ENCODE measurements around the gene THADA. TPM values are rescaled to one million over a fixed set of nuclear protein-coding genes. Genes with fewer than 3 reads are reported as not detected.

THADA gene
- total RNA-seq, 2 experiments from 2014 or later: 31.2 to 32.3 TPM

DNA sequence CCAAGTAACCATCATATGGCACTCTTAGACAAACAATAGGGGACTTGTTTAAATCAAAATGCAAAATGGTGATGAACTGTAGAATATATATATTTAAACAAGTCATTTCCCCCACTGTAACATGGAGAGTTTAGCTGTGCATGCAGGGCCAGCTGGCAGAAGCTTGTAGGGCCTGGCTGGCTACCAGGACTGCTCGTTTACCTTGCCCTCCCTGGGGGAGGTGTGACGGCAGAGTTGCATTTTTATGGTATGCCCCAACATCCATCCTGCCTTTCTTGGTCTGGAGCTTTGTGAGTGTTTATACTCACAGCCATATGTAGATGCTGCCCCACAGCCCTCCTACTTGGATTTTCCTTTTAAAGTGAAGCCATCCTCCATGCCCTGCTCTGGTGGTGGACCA, 267.7 kb downstream of the THADA start:
- no peak overlapping the region for H3K4me3 ChIP-seq (ENCODE audit: low read depth, low read length, poor library complexity, severe bottlenecking)
- ChIA-PET POLR2A (interaction anchor here (0.9 to 1.0 kb wide), 2 partner anchors 9 to 18 kb away, joined by 3 read pairs; no protein-coding TSS in a partner anchor), CTCF (ENCODE audit: unreplicated experiment) (interaction anchor here (1.2 kb wide), 1 partner anchor 9 kb away, joined by 4 read pairs; no protein-coding TSS in a partner anchor)
- H2AFZ ChIP-seq (ENCODE audit: low read length): no peak overlapping the region
- no peak for DNase-seq (ENCODE audit: low spot score)
- no peaks in the 10 kb centered on the region for H4K20me1 ChIP-seq (ENCODE audit: insufficient read depth, low read length)
- BruUV-seq (replicated peaks): no TSS peak
- no peaks in the 10 kb centered on the region for H3K79me2 ChIP-seq (ENCODE audit: insufficient read depth, low read depth, low read length)
- H3K4me2 ChIP-seq (ENCODE audit: low read length): no peak overlapping the region
- no peaks in the 10 kb centered on the region for H3K9me3 ChIP-seq (ENCODE audit: low read length)
- intact Hi-C loops (cut with micrococcal nuclease; ENCODE audit: unreplicated experiment): no loop called here
- no peaks in the 10 kb centered on the region for H3K4me1 ChIP-seq (ENCODE audit: insufficient read depth, low read length, poor library complexity, severe bottlenecking)
- no peak overlapping the region for H3K27ac ChIP-seq (ENCODE audit: low read depth, low read length, poor library complexity, severe bottlenecking)
- H3K9me2 ChIP-seq (ENCODE audit: insufficient read depth, low read length): no peaks in the 10 kb centered on the region
- H3K36me3 ChIP-seq (ENCODE audit: insufficient read depth, low read length): no peaks in the 10 kb centered on the region
- TF ChIP-seq, protein P1, sequence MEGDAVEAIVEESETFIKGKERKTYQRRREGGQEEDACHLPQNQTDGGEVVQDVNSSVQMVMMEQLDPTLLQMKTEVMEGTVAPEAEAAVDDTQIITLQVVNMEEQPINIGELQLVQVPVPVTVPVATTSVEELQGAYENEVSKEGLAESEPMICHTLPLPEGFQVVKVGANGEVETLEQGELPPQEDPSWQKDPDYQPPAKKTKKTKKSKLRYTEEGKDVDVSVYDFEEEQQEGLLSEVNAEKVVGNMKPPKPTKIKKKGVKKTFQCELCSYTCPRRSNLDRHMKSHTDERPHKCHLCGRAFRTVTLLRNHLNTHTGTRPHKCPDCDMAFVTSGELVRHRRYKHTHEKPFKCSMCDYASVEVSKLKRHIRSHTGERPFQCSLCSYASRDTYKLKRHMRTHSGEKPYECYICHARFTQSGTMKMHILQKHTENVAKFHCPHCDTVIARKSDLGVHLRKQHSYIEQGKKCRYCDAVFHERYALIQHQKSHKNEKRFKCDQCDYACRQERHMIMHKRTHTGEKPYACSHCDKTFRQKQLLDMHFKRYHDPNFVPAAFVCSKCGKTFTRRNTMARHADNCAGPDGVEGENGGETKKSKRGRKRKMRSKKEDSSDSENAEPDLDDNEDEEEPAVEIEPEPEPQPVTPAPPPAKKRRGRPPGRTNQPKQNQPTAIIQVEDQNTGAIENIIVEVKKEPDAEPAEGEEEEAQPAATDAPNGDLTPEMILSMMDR (conservative IDR thresholded peaks at IDR 0.05; ENCODE audit: low read length): no peak
- TF ChIP-seq EZH2phosphoT487 (IDR thresholded peaks at IDR 0.05; ENCODE audit: borderline replicate concordance, low read depth, low read length): no peak

DNA sequence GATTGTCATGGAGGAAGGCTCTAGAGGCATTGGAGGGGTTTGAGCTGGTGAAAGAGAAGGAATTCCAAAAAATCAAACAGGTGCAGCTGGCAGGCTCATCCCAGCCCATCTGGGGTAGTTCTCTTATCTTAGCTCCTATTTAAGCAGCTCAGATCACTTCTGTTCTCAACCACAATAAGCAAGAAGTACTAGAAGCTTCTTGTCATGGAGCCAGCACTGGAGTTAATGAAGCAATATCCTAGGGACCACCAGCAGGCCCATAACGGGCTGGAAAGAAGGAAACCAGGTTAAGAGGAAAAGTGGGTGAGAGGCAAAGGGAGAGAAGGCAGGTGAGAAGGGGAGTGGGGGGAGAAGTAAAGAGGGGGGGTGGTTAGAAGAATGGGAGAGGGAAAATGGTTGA, 268.7 kb downstream of the THADA start:
- Histone ChIP-seq H3K4me2 (ENCODE audit: low read length) (no peak overlapping the region), H3K4me1 (ENCODE audit: insufficient read depth, low read length, poor library complexity, severe bottlenecking) (no peaks in the 10 kb centered on the region), H4K20me1 (ENCODE audit: insufficient read depth, low read length) (no peaks in the 10 kb centered on the region), H3K9me2 (ENCODE audit: insufficient read depth, low read length) (no peaks in the 10 kb centered on the region), H3K4me3 (ENCODE audit: low read depth, low read length, poor library complexity, severe bottlenecking) (no peak overlapping the region), H3K9me3 (ENCODE audit: low read length) (no peaks in the 10 kb centered on the region), H3K36me3 (ENCODE audit: insufficient read depth, low read length) (no peaks in the 10 kb centered on the region), H2AFZ (ENCODE audit: low read length) (no peak overlapping the region), H3K79me2 (ENCODE audit: insufficient read depth, low read depth, low read length) (no peaks in the 10 kb centered on the region), H3K27ac (ENCODE audit: low read depth, low read length, poor library complexity, severe bottlenecking) (no peak overlapping the region)
- no TSS peak for BruUV-seq (replicated peaks)
- no peak for DNase-seq (ENCODE audit: low spot score)
- TF ChIP-seq, protein P1 (conservative IDR thresholded peaks at IDR 0.05; ENCODE audit: low read length): no peak
- TF ChIP-seq EZH2phosphoT487 (IDR thresholded peaks at IDR 0.05; ENCODE audit: borderline replicate concordance, low read depth, low read length): no peak
- ChIA-PET CTCF (ENCODE audit: unreplicated experiment) (no interaction called here), POLR2A (interaction anchor here (0.6 to 0.7 kb wide), 2 partner anchors 17 to 23 kb away, joined by 3 read pairs; no protein-coding TSS in a partner anchor)
- intact Hi-C loops (cut with micrococcal nuclease; ENCODE audit: unreplicated experiment): no loop called here

DNA sequence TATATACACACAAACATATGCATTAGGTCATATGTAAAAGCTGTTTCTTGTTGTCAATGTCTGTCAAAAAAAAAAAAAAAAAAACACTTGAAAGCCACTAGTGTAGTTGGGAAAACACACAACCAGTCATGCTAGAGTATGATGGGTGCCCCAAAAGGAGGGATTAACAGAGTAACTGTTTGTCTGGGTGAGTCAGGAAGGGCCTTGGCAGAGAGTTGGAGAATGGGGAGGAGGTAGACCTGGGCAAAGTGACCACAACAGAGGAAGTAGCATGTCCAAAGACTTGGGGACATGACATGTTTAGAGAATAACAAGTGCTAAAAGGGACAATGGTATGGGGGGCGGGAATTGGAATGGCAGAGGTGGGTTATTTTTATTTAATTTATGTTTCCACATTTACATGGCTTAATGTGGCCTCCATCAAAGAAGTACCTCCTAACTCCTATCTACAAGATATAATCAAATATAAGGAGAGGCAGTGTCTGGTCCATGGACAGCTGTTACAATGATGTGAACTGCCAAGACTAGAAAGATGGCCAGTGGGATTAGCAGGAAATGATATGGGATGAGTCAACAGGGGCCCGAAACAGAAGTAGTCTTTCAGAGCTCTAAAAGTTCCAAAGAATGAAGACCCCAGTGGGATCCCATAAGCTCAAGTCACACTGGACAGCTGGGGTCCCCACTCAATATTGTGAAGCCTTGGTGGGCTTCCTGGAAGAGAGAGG, 269.6 kb downstream of the THADA start:
- no peaks in the 10 kb centered on the region for H3K9me3 ChIP-seq (ENCODE audit: low read length)
- no peak overlapping the region for H3K27ac ChIP-seq (ENCODE audit: low read depth, low read length, poor library complexity, severe bottlenecking)
- DNase-seq (ENCODE audit: low spot score): no peak
- TF ChIP-seq, protein P1 (conservative IDR thresholded peaks at IDR 0.05; ENCODE audit: low read length): no peak
- TF ChIP-seq EZH2phosphoT487 (IDR thresholded peaks at IDR 0.05; ENCODE audit: borderline replicate concordance, low read depth, low read length): no peak
- no peaks in the 10 kb centered on the region for H3K9me2 ChIP-seq (ENCODE audit: insufficient read depth, low read length)
- H3K4me1 ChIP-seq (ENCODE audit: insufficient read depth, low read length, poor library complexity, severe bottlenecking): no peaks in the 10 kb centered on the region
- POLR2A ChIA-PET: interaction anchor here (0.7 to 0.8 kb wide), 2 partner anchors 18 to 456 kb away, joined by 3 read pairs; no protein-coding TSS in a partner anchor
- no peak overlapping the region for H3K4me3 ChIP-seq (ENCODE audit: low read depth, low read length, poor library complexity, severe bottlenecking)
- H3K4me2 ChIP-seq (ENCODE audit: low read length): no peak overlapping the region
- CTCF ChIA-PET (ENCODE audit: unreplicated experiment): no interaction called here
- no peaks in the 10 kb centered on the region for H4K20me1 ChIP-seq (ENCODE audit: insufficient read depth, low read length)
- BruUV-seq (replicated peaks): no TSS peak
- H3K36me3 ChIP-seq (ENCODE audit: insufficient read depth, low read length): peaks cover 2% of the 10 kb centered on the region; the same call in 1 of the 2 replicates
- intact Hi-C loops (cut with micrococcal nuclease; ENCODE audit: unreplicated experiment): no loop called here
- no peaks in the 10 kb centered on the region for H3K79me2 ChIP-seq (ENCODE audit: insufficient read depth, low read depth, low read length)
- H2AFZ ChIP-seq (ENCODE audit: low read length): no peak overlapping the region

Measured in OCI-LY7 (cell line).